Panc1 (cell line): ENCODE measurements around the gene HLA-DRB1.

Source experiments
- CTCF ChIP-seq: fragments of 450-650 bp; IDR thresholded peaks from 2 replicates; pipeline ENCODE4 v1.5.1; 2017; ENCODE audit warnings: mild to moderate bottlenecking
- POLR2AphosphoS5 ChIP-seq: IDR thresholded peaks from 2 replicates; pipeline ENCODE4 v1.6.1; 2012; ENCODE audit warnings: mild to moderate bottlenecking, low read depth, low read length, moderate library complexity
- REST ChIP-seq, 2 experiments: IDR thresholded peaks; 2 replicates each; pipeline ENCODE4 v1.6.1; 2011 to 2012; ENCODE audit warnings: low read depth in 2 of 2, control low read depth in 1 of 2, low read length in 1 of 2, mild to moderate bottlenecking in 1 of 2, moderate library complexity in 1 of 2; ENCODE audit not compliant: insufficient read depth in 1 of 2
- SIN3A ChIP-seq: IDR thresholded peaks from 2 replicates; pipeline ENCODE4 v1.6.1; 2012; ENCODE audit warnings: low read depth, mild to moderate bottlenecking, low read length, moderate library complexity, borderline replicate concordance; ENCODE audit not compliant: insufficient read depth
- TCF7L2 ChIP-seq: IDR thresholded peaks from 2 replicates; pipeline ENCODE4 v1.6.1; 2011; ENCODE audit warnings: mild to moderate bottlenecking, low read depth, low read length, inconsistent platforms

GRCh38 chr6:32603888-32604287 is 14.2 kb upstream of the HLA-DRB1 start:
- no peak for TF ChIP-seq CTCF
- no peak for TF ChIP-seq REST (IDR thresholded peaks at IDR 0.05; ENCODE audit: insufficient read depth in 1 of 2, low read depth in 2 of 2, low read length in 1 of 2)
- no peak for TF ChIP-seq POLR2AphosphoS5
- TF ChIP-seq SIN3A, result no peak
- TF ChIP-seq TCF7L2, result no peak
